DMS114 treated with DMSO at 0.1 percent for 48 hours (cell line): ENCODE measurements around the gene GGT5.

Experiments
- DNase-seq: peaks from one replicate; lab custom pipeline; 2025; ENCODE audit not compliant: unreplicated experiment; lab: John Stamatoyannopoulos, UW

GGT5 gene

DNA sequence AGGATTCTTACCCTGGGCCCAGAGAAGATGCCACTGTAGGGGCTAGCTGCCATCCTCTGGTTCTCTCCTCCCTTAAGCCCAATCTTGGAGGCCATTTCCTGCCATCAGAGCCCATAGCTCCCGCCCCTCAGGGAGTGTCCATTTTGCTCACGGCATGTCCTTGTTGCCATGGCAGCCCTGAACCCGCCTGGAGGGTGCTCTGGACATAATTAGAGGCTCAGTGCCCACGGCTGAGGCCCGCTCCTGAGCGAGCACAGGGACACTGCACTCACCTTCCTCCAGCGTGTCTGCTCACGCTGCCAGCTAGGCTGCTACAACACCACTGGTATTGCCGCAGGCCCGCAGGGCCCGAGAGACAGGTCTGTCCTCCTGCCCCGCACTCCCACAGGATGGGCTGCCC lies 74.7 kb downstream of the GGT5 start:
- no peak for DNase-seq
